Activated CD4-positive, alpha-beta T cell treated with anti-CD3 and anti-CD28 coated beads for 24 hours (primary cell): Measurements from ENCODE around the gene DZANK1.
"Not testable (repeated sequence)": the region's sequence is repeated elsewhere in the genome, so short reads cannot be mapped to it uniquely, and the experiment has no call there.

Experiments used
- DNase-seq, 2 donors: peaks; one replicate each; pipeline ENCODE4 v3.0.0-alpha.2; 2020; ENCODE audit warnings: low read depth in 2 of 2

Gene DZANK1

DNA sequence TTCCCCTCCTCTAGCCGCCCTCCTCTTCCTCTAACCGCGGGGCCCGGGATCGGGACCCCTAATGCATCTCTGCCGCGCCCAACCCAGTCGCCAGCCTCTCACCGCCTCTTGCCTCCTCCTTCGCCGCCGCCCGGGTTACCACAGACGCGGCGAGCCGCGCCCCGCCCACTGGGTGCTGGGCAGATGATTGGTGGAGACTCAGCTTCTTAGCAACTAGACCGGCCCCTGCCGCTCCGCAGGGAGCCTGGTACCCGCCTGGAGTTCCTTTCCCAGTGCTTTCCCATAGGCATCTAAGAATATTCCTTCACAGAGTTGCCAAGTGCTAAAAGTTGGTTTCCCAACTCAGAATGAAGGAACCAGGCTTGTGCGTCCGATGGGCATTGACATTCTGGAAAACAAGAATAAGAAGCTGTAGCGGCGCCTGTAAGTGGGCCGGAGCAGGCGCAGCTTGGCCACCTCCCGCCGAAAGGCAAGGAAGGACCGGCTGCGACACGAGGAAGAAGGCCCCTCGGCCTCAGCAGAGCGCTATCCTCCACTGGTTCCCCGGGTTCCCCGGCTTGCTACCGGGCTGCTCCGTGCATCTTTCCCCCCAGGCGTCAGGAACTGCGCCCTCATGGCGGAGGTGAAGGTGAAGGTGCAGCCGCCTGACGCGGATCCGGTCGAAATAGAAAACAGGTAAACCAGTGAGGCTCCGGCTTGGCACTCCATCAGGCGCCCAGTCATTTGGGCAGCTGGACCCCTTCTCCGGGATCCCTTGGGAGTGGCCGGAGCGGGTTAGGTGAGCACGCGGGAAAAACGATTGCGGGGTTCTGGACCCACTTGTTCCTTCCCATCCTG, at the start of gene DZANK1, which contains the start of gene POLR3F:
DZANK1 (minus strand) TSS at position 137 of the 837 bp plus-strand sequence. CDS start 1,672 bp downstream, outside the sequence.
POLR3F (plus strand) TSS at position 497 of the 837 bp plus-strand sequence; CDS start at position 614, 117 bp downstream.
- DNase-seq = peak; percentile 88 to 91

DNA sequence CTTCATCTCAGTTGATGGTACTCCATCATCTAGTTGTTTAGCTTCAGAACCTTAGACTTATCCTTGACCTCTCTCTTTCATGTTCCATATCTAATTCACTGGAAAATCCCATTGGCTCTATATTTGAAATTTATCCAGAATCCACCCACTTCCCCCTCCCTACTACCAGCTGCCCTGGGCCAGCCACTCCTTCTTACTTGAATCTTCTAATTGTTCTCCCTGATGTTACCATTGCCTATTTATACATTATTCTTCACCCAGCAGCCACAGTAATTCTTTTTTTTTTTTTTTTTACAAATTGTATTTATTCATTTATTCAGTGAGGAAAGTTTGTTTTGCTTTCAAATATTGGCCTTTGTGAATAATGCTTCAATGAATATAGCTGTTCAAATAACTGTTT, 49.1 kb upstream of the DZANK1 start:
- DNase-seq = no peak

GRCh38 chr20:18514127-18514526, 47.3 kb upstream of the DZANK1 start:
- no peak for DNase-seq

- no peak for DNase-seq
Measured at GRCh38 chr20:18513208-18513607, 46.4 kb upstream of the DZANK1 start.

DNA sequence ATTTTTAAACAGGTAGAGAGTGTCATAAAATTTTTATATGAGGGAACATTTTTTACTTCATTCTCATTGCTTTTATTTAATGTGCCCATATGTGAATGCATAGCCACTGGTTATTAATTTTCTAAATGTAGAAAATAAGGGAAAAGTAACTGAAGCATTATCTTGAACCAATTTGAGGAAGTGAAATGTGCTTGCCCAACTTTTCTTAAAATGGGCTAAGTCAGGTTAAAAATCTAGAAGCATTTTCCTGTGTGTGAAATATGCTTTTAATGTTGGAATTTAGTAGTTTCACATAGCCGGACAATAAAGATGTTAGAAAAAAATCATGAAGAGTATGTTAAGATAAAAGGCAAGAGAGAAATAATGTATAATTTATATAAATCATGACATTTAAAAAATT, 44.7 kb upstream of the DZANK1 start:
- DNase-seq = no peak

GRCh38 chr20:18507218-18508191, 40.7 kb upstream of the DZANK1 start, which contains the start of gene SEC23B:
TSS of gene SEC23B (plus strand) at chr20:18507940. CDS start at chr20:18510836, 2,896 bp downstream.
- DNase-seq = peak; percentile 95 to 97

DNA sequence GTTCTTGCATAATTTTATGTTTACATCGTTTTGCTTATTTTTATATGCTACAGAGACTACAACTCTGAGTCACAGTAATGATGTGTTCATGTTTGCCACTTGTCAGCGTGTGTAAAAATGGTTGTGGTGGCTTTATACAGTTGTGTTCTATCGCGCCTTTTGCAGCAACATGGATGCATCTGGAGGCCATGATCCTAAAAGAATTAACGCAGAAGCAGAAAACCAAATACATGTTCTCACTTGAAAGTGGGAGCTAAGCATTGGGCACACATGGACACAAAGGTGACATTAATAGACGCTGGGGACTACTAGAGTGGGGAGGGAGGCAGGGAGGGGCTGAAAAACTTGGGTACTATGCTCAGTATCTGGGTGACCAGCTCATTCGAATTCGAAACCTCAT, 39.9 kb upstream of the DZANK1 start:
- DNase-seq = no peak

DNA sequence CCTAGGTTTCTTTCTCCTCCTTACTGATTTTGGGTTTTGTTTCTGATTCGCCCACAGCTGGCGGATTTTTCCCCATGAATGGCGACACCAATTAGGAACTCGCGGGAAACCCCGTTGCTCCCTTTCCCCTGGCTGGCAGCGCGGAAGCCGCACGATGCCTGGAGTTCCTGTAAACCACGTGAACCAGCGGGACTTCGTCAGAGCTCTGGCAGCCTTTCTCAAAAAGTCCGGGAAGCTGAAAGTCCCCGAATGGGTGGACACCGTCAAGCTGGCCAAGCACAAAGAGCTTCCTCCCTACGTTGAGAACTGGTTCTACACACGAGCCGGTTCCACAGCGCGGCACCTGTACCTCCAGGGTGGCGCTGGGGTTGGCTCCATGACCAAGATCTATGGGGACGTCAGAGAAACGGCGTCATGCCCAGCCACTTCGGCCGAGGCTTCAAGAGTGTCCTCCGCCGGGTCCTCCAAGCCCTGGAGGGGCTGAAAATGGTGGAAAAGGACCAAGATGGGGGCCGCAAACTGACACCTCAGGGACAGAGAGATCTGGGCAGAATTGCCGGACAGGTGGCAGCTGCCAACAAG, 37.7 kb upstream of the DZANK1 start:
- no peak for DNase-seq

DNA sequence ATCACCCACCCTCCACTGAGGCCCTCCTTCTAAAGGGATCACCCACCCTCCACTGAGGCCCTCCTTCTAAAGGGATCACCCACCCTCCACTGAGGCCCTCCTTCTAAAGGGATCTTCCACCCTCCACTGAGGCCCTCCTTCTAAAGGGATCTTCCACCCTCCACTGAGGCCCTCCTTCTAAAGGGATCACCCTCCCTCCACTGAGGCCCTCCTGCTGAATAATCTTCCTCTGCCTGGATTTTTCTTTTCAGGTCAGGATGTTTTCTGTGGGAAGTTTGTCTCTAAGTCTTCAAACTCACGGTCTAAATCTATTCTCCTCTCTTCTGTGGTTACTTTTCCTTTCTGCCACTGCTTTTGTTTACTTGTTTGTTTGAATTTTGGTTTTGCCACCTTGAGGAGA, 34.8 kb upstream of the DZANK1 start:
- DNase-seq = not testable (repeated sequence)

GRCh38 chr20:18497603-18498002, 30.8 kb upstream of the DZANK1 start:
- DNase-seq = no peak

GRCh38 chr20:18496740-18497592, 30.1 kb upstream of the DZANK1 start, which contains the start of gene RBBP9:
TSS of gene RBBP9 (minus strand) at chr20:18497225. CDS start at chr20:18497167, 58 bp downstream.
- peak; percentile 63 to 74 for DNase-seq

- DNase-seq = no peak
Measured at GRCh38 chr20:18496042-18496441, 29.2 kb upstream of the DZANK1 start.

- DNase-seq = no peak
Measured at GRCh38 chr20:18488301-18488700, 21.5 kb upstream of the DZANK1 start.

DNA sequence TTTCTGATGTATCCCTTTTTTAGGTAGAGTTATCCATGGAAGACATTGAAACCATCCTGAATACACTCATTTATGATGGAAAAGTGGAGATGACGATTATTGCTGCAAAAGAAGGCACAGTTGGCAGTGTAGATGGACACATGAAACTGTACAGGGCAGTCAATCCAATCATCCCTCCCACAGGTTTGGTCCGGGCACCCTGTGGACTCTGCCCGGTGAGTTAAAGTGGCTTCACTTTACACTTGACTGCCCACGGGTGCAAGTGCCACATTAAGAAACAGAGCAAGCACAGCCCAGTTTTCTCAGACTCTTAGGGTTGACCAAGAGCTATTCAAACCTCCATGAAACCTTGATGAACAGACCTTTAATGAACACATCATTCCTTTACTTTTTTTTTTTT, 14.8 kb upstream of the DZANK1 start:
- DNase-seq = no peak

DNA sequence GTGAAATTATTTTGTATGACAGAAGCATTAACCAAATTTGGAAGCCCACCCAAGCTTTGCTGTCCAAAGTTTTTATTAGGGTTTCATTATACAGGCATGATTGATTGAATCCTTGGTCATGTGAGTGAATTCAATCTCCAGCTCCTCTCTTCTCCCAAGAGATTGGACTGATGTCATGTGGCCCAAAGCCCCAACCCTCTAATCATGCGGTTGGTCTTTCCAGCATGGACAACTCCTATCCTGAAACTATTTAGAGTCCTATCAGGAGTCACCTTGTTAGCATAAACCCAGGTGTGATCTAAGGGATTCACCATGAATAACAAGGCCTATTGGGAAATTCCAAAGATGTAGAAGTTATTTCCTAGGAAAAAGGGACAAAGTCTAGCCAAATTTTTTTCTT, 11.0 kb upstream of the DZANK1 start:
- DNase-seq = no peak

- no peak for DNase-seq
Measured at GRCh38 chr20:18477218-18477617, 10.4 kb upstream of the DZANK1 start.

- DNase-seq = no peak
Measured at GRCh38 chr20:18466574-18466893, 296 bp downstream of the DZANK1 start.

DNA sequence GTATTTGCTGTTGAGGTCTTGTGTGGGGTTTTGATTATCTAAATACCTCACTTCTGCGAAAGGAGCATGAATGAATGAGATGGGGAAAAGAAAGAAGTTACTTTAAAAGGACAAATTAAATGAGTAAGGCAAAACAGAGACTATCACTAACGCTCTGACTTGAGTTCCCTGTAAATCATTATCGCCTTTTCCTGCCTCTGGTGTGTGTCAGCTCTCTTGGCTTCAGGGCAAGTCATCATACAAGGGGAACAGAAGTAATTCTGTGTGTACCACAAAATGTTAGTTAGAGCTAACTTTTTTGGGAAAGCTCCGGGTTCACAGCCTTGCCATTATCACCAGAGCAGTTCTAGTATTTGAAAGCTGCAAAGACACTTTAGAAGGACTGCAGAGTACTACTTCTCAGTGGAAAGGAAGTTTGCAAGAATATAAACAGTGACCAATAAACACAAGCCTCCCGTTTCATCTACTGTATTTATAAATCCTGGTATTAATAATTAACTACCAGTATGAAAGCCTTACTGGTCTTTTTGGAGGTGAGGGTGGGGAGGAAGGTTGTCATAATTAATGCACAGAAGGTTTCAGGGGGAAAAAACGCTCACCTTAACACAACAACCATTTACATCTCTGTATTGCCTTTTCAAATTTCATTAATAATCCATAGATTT, 1.2 kb downstream of the DZANK1 start:
- DNase-seq = no peak

- DNase-seq = no peak
Measured at GRCh38 chr20:18456600-18456999, 10.2 kb downstream of the DZANK1 start.

GRCh38 chr20:18443886-18444285, 22.9 kb downstream of the DZANK1 start:
- no peak for DNase-seq
